ENCODE measurements around the gene UBA1.

Gene UBA1

GRCh38 chrX:47193475-47194193 is at the start of gene UBA1:
Gene UBA1, plus strand, starts transcription at chrX:47193829. Its CDS starts 4,974 bp downstream, at chrX:47198803.
- peak; percentile 91 for DNase-seq

GRCh38 chrX:47143894-47144625 is 49.6 kb upstream of the UBA1 start:
- DNase-seq = peak; percentile 34

GRCh38 chrX:47144626-47145394 is 48.8 kb upstream of the UBA1 start, which contains the start of the genes NDUFB11 and RBM10:
Gene NDUFB11, minus strand, starts transcription at chrX:47144702. Its CDS starts 23 bp downstream, at chrX:47144679.
Gene RBM10, plus strand, starts transcription at chrX:47145221. Its CDS starts 2,261 bp downstream, at chrX:47147482.
- peak; percentile 89 for DNase-seq

GRCh38 chrX:47145395-47146120 is 48.1 kb upstream of the UBA1 start:
- peak; percentile 41 for DNase-seq

GRCh38 chrX:47146121-47146935 is 47.3 kb upstream of the UBA1 start:
- peak; percentile 23 for DNase-seq

GRCh38 chrX:47146936-47147859 is 46.4 kb upstream of the UBA1 start:
- DNase-seq = no peak

GRCh38 chrX:47148946-47149345 is 44.7 kb upstream of the UBA1 start:
- DNase-seq = no peak

GRCh38 chrX:47151435-47151834 is 42.2 kb upstream of the UBA1 start:
- no peak for DNase-seq

GRCh38 chrX:47156611-47157520 is 36.8 kb upstream of the UBA1 start:
- DNase-seq = no peak

- no peak for DNase-seq
Observed at GRCh38 chrX:47158131-47158530, 35.5 kb upstream of the UBA1 start.

GRCh38 chrX:47158781-47159180 is 34.8 kb upstream of the UBA1 start:
- no peak for DNase-seq

- DNase-seq = no peak
Observed at GRCh38 chrX:47160781-47161180, 32.8 kb upstream of the UBA1 start.

GRCh38 chrX:47162927-47163583 is 30.6 kb upstream of the UBA1 start:
- DNase-seq = no peak

- DNase-seq = no peak
Observed at GRCh38 chrX:47164420-47164819, 29.2 kb upstream of the UBA1 start.

- DNase-seq = no peak
Observed at GRCh38 chrX:47166126-47166525, 27.5 kb upstream of the UBA1 start.

- no peak for DNase-seq
Observed at GRCh38 chrX:47168495-47169073, 25.0 kb upstream of the UBA1 start.

GRCh38 chrX:47169273-47169672 is 24.4 kb upstream of the UBA1 start:
- no peak for DNase-seq

- DNase-seq = no peak
Observed at GRCh38 chrX:47169726-47170515, 23.7 kb upstream of the UBA1 start.

Data from NCI-H1105 treated with DMSO at 0.1 percent for 48 hours (cell line).